ENCODE results near the gene KIAA1958.

KIAA1958 gene

DNA sequence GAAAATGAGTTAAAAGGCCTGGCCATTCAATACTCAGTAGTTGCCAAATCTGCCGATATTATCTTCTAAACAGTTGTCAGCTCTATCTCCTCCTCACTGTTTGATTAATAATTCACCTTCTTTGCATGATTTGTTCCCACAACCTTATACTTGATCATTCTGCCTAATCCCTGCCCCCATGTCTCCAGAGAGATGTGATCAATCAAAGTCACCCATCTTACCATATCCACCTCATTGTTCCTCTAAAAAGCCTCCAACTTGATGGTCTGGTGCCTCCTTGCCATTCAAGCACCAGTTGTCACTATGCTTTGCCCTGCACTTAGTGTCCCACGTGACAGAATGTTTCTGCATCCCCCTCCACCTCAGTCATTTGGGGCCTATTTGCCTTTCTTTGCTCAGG is 41.3 kb downstream of the KIAA1958 start:
- in situ Hi-C loops (cut with MboI; ENCODE audit: low sequenced_read_pairs) = no loop called here

- in situ Hi-C loops (cut with MboI; ENCODE audit: low sequenced_read_pairs) = no loop called here
Observed at GRCh38 chr9:112529316-112529715, 42.7 kb downstream of the KIAA1958 start.

DNA sequence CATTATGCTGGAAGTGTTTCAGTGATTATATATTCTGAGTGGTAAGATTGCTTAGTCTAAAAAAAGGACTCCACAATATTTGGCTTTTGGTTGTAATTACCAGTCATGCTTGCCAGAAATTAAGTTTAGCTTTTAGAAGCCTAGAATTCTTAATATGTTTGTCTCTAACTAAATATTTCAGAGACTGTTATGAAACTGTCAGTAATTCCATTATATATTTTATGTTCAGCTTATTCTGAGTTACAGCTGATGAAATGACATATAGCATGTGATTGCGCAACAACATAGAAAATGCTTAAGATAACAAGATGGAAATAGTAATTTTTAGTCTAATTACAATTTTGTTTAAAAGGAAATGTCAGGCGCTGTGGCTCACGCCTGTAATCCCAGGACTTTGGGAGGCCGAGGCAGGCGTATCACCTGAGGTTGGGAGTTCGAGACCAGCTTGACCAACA is 44.2 kb downstream of the KIAA1958 start:
- in situ Hi-C loops (cut with MboI; ENCODE audit: low sequenced_read_pairs) = no loop called here

- in situ Hi-C loops (cut with MboI; ENCODE audit: low sequenced_read_pairs) = no loop called here
Observed at GRCh38 chr9:112531666-112532282, 45.1 kb downstream of the KIAA1958 start.

DNA sequence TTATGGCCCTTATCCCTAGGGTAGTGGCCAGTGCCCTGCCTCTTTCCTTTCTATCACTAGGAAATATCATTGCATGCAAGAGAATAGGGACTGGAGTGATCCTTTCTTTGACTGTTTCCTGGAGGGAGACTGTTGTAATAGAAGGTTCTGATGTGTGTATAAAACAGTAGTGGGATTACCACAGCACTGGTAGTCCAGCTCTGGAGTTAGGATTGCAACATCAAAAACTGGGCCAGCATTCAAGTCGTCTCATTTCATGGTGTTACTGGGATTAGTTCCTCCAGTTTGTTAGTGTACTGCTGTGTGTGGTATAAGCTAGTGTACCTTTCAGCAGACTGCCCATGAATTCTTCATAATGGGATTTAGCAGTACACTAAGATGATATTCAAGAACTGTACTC is 45.8 kb downstream of the KIAA1958 start:
- in situ Hi-C loops (cut with MboI; ENCODE audit: low sequenced_read_pairs) = no loop called here

- in situ Hi-C loops (cut with MboI; ENCODE audit: low sequenced_read_pairs) = no loop called here
Observed at GRCh38 chr9:112533660-112534059, 47.0 kb downstream of the KIAA1958 start.

GRCh38 chr9:112535301-112535700 is 48.7 kb downstream of the KIAA1958 start:
- in situ Hi-C loops (cut with MboI; ENCODE audit: low sequenced_read_pairs) = no loop called here

DNA sequence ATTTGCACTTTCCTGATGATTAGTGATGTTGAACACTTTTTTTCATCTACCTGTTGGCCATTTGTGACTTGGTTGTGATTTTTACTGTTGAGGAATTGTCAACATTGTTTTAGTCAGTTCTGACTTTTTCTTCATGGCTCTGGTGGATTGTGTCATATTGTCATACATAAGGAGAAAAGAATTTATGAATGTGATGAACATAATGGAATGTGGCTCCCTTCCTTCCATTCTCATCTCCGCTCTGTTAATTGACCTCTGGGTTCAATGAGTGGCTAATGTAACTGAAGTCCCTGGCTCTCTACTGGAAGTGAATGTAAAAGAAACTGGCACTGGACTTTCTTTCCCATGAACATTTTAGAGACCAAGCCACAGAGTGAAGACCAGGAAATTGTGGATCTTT is 49.2 kb downstream of the KIAA1958 start:
- in situ Hi-C loops (cut with MboI; ENCODE audit: low sequenced_read_pairs) = no loop called here

DNA sequence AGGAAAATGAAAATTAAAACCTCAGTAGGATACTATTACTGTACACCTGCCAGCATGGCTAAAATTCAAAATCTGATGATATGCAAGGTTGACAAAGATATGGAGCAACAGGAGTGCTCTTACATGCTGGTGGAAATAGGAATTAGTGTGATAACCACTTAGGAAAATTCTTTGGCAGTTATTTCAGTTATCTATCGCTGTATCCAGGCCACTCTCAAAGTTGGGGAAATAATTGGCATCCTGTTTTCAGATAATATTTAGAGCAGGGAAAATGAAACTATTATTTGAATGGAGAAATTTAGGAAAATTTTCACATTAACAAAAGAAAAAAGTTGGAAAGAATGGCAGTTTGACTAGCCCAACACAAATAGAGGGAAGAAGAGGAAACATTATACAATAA is 50.9 kb downstream of the KIAA1958 start:
- in situ Hi-C loops (cut with MboI; ENCODE audit: low sequenced_read_pairs) = no loop called here

GRCh38 chr9:112540800-112541199 is 54.2 kb downstream of the KIAA1958 start:
- in situ Hi-C loops (cut with MboI; ENCODE audit: low sequenced_read_pairs) = no loop called here

DNA sequence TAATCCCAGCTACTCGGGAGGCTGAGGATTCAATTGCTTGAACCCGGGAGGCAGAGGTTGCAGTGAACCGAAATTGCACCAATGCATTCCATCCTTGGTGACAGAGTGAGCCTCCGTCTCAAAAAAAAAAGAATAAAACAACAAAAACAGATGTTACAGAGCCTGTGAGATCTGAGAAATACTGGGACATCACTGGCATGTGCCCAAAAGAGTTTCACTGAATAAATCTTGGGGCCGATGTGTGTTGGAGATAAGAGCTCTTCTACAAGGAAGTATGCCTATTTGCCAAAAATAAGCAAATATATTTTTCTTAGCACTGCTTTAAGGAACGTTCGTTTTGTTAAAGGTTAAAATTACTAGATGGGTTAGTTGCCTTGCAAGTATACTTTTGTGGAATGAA is 55.1 kb downstream of the KIAA1958 start:
- in situ Hi-C loops (cut with MboI; ENCODE audit: low sequenced_read_pairs) = no loop called here

- in situ Hi-C loops (cut with MboI; ENCODE audit: low sequenced_read_pairs) = no loop called here
Observed at GRCh38 chr9:112542593-112543292, 56.1 kb downstream of the KIAA1958 start.

GRCh38 chr9:112544477-112544876 is 57.9 kb downstream of the KIAA1958 start:
- in situ Hi-C loops (cut with MboI; ENCODE audit: low sequenced_read_pairs) = no loop called here

GRCh38 chr9:112545237-112545636 is 58.6 kb downstream of the KIAA1958 start:
- in situ Hi-C loops (cut with MboI; ENCODE audit: low sequenced_read_pairs) = no loop called here

DNA sequence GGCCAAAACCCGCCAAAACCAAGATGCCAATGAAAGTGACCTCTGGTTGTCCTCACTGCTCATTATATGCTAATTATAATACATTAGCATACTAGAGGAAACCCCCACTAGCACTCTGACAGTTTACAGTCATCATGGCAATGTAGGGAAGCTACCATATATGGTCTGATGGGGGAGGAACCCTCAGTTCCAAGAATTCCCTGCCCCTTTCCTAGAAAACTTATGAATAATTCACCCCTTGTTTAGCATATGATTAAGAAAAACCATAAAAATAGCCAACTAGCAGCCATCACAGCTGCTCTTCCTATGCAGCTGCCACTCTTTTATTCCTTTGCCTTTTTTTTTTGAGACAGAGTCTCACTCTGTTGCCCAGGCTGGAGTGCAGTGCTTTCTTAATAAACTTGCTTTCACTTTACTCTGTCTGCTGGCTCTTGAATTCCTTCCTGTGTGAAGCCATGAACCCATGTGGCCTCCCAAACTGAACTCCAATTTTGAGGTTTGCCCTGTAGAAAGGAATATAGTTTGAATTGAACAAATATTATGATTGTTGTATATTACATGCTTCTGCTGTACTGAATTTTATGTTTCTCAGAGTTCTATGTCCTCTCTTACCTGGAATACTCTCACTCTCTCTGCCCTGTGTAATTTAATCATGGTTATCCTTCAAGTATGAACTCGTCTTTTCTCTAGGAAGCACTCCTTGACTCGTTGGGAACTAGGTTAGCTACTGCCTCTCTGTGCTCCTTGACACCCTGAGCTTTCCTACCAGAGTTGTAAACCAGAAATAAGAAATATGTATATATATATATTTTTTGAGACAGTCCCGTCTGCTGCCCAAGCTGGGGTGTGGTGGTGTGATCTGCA is 59.8 kb downstream of the KIAA1958 start:
- in situ Hi-C loops (cut with MboI; ENCODE audit: low sequenced_read_pairs) = no loop called here

- in situ Hi-C loops (cut with MboI; ENCODE audit: low sequenced_read_pairs) = no loop called here
Observed at GRCh38 chr9:112548051-112548440, 61.4 kb downstream of the KIAA1958 start.

- in situ Hi-C loops (cut with MboI; ENCODE audit: low sequenced_read_pairs) = no loop called here
Observed at GRCh38 chr9:112548836-112549595, 62.4 kb downstream of the KIAA1958 start.

DNA sequence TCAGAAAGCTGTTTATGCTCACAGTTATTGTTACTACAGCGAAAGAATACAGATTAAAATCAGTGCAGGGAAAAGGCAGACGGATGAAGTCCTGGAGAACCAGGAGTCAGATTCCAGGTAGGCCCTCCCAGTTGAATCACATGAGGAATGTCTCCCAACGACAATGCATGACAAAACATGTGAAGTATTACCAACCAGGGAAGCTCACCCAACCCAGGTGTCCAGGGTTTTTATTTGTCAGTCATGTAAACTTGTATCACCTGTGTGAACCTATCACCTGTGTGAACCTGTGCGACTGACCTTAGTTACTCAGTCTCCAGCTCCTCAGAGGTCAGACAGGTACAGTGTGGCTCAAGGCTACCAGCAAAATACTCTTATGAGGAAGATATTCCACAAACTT is 63.9 kb downstream of the KIAA1958 start:
- in situ Hi-C loops (cut with MboI; ENCODE audit: low sequenced_read_pairs) = no loop called here

DNA sequence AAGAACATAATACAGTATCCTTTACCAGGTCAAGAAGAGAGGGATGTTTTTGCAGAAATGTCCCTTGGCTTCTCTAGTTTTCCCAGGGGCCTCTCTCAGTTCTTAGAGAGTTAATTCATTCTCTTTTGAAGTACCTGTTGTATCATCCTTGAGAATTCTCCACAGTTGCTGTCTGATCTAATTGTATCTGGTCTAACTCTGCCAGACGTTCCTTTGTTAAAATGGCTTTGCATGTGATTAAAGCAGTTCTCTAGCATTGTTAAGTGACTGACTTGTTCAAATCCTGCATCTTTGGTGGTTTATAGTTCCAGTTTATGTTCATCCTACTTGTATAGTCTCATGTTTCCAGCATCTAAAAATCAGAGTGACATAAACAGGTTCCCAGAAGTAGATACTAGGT is 65.0 kb downstream of the KIAA1958 start:
- in situ Hi-C loops (cut with MboI; ENCODE audit: low sequenced_read_pairs) = no loop called here

GRCh38 chr9:112552229-112553056 is 65.8 kb downstream of the KIAA1958 start:
- in situ Hi-C loops (cut with MboI; ENCODE audit: low sequenced_read_pairs) = no loop called here
